ENCODE data around the gene LARP4B. TPM values are rescaled to one million over a fixed set of nuclear protein-coding genes. Genes with fewer than 3 reads are reported as not detected.

The LARP4B gene
- total RNA-seq, 1 donor: 13.6 TPM

GRCh38 chr10:811379-812175 is 119.9 kb downstream of the LARP4B start:
- H3K9me3 ChIP-seq (ENCODE audit: low read depth, low read length): no peaks in the 10 kb centered on the region
- no peak overlapping the region for H3K4me3 ChIP-seq (ENCODE audit: low read length)
- H3K27me3 ChIP-seq (ENCODE audit: insufficient read depth, low read length): no peaks in the 10 kb centered on the region
- no peaks in the 10 kb centered on the region for H3K4me1 ChIP-seq (ENCODE audit: insufficient read depth, low read length)

DNA sequence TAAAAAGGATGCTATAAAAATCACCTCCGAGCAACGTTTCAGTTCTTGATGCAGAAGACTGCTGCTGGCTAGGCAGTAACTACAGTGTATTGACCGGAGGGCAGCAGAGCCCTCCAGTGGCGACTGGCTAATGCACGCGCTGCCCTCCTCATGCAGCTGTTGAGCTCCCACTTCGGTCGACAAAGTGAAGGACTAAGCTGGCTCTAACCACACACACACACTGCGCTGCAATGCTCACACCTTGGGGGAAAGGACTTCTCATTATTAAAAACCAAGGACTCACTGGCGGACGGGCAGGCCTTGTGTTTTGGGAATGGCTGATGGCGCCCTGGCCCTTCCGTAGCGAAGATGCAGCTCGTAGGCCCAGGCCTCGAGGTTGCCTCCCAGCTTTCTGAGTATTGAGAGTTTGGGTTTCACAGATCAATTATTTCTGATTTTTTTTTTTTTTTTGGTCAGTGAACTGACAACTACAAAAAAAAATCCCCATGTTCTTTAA is 121.1 kb downstream of the LARP4B start:
- Histone ChIP-seq H3K4me1 (ENCODE audit: insufficient read depth, low read length) (peaks cover under 1% of the 10 kb centered on the region), H3K4me3 (ENCODE audit: low read length) (no peak overlapping the region), H3K27me3 (ENCODE audit: insufficient read depth, low read length) (no peaks in the 10 kb centered on the region), H3K9me3 (ENCODE audit: low read depth, low read length) (no peaks in the 10 kb centered on the region)

DNA sequence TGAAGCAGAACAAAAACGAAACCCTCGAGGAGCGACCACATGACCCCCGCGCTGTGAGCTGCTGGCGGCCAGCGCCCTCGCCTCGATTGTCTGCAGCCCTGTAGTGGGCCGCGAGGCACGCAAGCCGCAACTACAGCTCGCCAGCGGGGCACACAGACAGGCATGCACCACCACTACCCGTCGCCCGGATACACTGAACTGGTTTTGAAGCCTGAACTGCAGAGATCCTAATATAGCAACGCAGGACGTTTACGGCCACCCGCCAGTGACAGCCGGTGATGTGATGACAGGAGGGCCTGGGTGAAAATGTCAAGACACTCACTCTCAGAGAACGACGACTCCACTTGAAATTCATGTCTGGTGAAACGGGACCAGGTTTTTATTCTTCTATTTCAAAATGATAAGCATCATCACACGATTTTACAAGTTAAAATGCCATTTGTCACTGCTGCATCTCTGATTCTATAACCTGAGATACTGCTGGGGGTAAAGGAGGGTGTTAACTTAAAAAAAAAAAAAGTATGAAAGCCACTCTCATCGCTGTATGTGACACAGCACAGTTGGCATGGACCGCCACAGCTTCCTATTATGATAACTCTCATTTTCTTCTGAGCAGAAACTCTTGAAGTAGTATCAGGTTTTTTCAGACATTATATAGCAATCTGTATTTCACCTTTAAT is 121.7 kb downstream of the LARP4B start:
- Histone ChIP-seq H3K4me1 (ENCODE audit: insufficient read depth, low read length) (peaks cover 6% of the 10 kb centered on the region), H3K9me3 (ENCODE audit: low read depth, low read length) (no peaks in the 10 kb centered on the region), H3K4me3 (ENCODE audit: low read length) (no peak overlapping the region), H3K27me3 (ENCODE audit: insufficient read depth, low read length) (no peaks in the 10 kb centered on the region)

GRCh38 chr10:807958-808353 is 123.5 kb downstream of the LARP4B start:
- H3K4me1 ChIP-seq (ENCODE audit: insufficient read depth, low read length): peaks cover 15% of the 10 kb centered on the region
- H3K4me3 ChIP-seq (ENCODE audit: low read length): no peak overlapping the region
- H3K27me3 ChIP-seq (ENCODE audit: insufficient read depth, low read length): no peaks in the 10 kb centered on the region
- no peaks in the 10 kb centered on the region for H3K9me3 ChIP-seq (ENCODE audit: low read depth, low read length)

- H3K9me3 ChIP-seq (ENCODE audit: low read depth, low read length): no peaks in the 10 kb centered on the region
- H3K4me3 ChIP-seq (ENCODE audit: low read length): no peak overlapping the region
- no peaks in the 10 kb centered on the region for H3K27me3 ChIP-seq (ENCODE audit: insufficient read depth, low read length)
- H3K4me1 ChIP-seq (ENCODE audit: insufficient read depth, low read length): peaks cover 15% of the 10 kb centered on the region
These were observed 124.1 kb downstream of the LARP4B start for GRCh38 chr10:807163-807957.

DNA sequence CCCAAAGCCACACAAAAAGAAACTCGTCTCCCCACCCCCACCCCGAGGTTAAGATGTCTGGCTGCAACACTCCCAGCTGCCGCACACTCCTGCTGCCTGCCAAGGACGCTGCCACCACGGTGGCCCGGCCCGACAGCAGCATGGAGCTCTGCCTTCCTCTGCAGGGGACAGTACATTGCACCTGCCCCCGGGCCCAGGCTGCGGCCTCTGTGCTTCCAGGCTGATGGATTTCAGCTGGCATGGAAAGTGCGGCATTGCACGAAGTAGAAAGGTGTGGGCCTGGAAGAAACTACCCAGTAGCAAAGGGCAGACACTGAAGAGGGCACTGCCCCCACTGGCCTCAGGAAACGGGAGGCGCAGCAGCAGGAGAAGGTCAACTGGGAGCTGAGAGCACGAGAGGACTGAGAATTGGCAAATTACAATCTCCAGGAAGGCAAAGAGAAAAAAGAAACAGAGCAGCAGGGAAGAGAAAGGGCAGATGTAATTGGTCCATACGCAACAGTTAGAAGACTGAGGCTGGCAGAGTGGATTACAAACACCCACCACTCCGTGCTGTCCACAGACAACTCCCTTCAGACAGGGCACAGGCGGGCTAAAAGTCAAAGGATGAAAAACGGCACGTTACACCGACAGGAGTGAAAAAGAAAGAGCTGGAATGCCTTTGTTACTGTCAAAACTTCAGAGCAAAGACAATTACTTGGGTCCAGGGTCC is 124.9 kb downstream of the LARP4B start:
- no peaks in the 10 kb centered on the region for H3K9me3 ChIP-seq (ENCODE audit: low read depth, low read length)
- H3K4me1 ChIP-seq (ENCODE audit: insufficient read depth, low read length): peaks cover 15% of the 10 kb centered on the region
- H3K4me3 ChIP-seq (ENCODE audit: low read length): no peak overlapping the region
- H3K27me3 ChIP-seq (ENCODE audit: insufficient read depth, low read length): no peaks in the 10 kb centered on the region

DNA sequence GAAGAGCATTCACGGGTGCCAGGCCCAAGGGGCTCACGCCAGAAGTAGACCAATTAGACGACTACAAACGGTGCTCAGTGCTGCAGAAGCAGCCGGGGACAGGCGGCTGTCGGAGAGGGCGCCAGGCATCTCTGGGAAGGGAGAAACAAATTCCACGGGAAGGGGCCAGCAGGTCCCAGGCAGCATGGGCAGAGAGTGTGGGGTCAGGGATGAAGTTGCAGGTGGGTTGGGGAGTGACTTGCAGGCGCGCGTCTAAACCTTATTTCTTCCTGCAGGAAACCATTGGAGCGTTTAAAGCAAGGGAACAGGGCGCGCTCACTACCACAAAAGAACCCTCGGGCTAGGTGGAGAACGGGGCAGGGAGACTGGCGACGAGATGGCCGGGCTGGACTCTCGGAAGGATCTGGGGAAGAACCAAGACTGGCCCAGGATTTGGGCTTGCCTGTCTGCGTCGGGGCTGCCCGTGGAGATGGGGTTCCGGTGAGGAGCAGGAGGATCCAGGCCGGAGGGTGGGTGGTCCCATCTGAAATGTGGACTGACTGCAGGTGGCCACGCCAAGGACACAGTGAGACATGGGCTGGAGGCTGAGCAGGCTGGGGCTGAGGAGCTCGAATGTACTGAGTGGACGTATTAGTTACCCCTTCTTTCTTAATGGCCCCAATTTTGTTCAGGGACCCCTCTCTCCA is 125.7 kb downstream of the LARP4B start:
- Histone ChIP-seq H3K4me3 (ENCODE audit: low read length) (no peak overlapping the region), H3K27me3 (ENCODE audit: insufficient read depth, low read length) (no peaks in the 10 kb centered on the region), H3K4me1 (ENCODE audit: insufficient read depth, low read length) (peaks cover 15% of the 10 kb centered on the region), H3K9me3 (ENCODE audit: low read depth, low read length) (no peaks in the 10 kb centered on the region)

- Histone ChIP-seq H3K27me3 (ENCODE audit: insufficient read depth, low read length) (no peaks in the 10 kb centered on the region), H3K4me1 (ENCODE audit: insufficient read depth, low read length) (peaks cover 15% of the 10 kb centered on the region), H3K4me3 (ENCODE audit: low read length) (no peak overlapping the region), H3K9me3 (ENCODE audit: low read depth, low read length) (no peaks in the 10 kb centered on the region)
These were observed 126.5 kb downstream of the LARP4B start for GRCh38 chr10:804787-805619.

GRCh38 chr10:804191-804781 is 127.2 kb downstream of the LARP4B start:
- Histone ChIP-seq H3K4me1 (ENCODE audit: insufficient read depth, low read length) (peaks cover 15% of the 10 kb centered on the region), H3K4me3 (ENCODE audit: low read length) (no peak overlapping the region), H3K27me3 (ENCODE audit: insufficient read depth, low read length) (no peaks in the 10 kb centered on the region), H3K9me3 (ENCODE audit: low read depth, low read length) (no peaks in the 10 kb centered on the region)

GRCh38 chr10:803041-803741 is 128.3 kb downstream of the LARP4B start:
- Histone ChIP-seq H3K4me1 (ENCODE audit: insufficient read depth, low read length) (peaks cover 15% of the 10 kb centered on the region), H3K4me3 (ENCODE audit: low read length) (no peak overlapping the region), H3K9me3 (ENCODE audit: low read depth, low read length) (no peaks in the 10 kb centered on the region), H3K27me3 (ENCODE audit: insufficient read depth, low read length) (no peaks in the 10 kb centered on the region)

GRCh38 chr10:802506-802905 is 129.0 kb downstream of the LARP4B start:
- no peak overlapping the region for H3K4me3 ChIP-seq (ENCODE audit: low read length)
- H3K9me3 ChIP-seq (ENCODE audit: low read depth, low read length): no peaks in the 10 kb centered on the region
- H3K27me3 ChIP-seq (ENCODE audit: insufficient read depth, low read length): no peaks in the 10 kb centered on the region
- peaks cover 15% of the 10 kb centered on the region for H3K4me1 ChIP-seq (ENCODE audit: insufficient read depth, low read length)

GRCh38 chr10:797179-797578 is 134.3 kb downstream of the LARP4B start:
- Histone ChIP-seq H3K4me3 (ENCODE audit: low read length) (no peak overlapping the region), H3K9me3 (ENCODE audit: low read depth, low read length) (no peaks in the 10 kb centered on the region), H3K27me3 (ENCODE audit: insufficient read depth, low read length) (no peaks in the 10 kb centered on the region), H3K4me1 (ENCODE audit: insufficient read depth, low read length) (no peaks in the 10 kb centered on the region)

DNA sequence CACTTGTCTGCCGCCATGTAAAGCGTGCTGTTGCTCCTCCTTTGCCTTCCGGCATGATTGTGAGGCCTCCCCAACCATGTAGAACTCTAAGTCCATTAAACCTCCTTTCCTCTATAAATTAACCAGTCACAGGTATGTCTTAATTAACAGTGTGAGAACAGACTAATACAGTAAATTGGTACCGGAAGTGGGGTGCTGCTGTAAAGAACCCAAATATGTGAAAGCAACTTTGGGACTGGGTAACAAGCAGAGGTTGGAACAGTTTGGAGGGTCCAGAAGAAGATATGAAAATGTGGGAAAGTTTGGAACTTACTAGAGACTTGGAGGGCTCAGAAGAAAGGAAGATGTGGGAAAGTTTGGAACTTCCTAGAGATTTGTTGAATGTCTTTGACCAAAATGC is 135.3 kb downstream of the LARP4B start:
- Histone ChIP-seq H3K27me3 (ENCODE audit: insufficient read depth, low read length) (no peaks in the 10 kb centered on the region), H3K4me1 (ENCODE audit: insufficient read depth, low read length) (no peaks in the 10 kb centered on the region), H3K4me3 (ENCODE audit: low read length) (no peak overlapping the region), H3K9me3 (ENCODE audit: low read depth, low read length) (no peaks in the 10 kb centered on the region)

Measured in mononuclear cell (primary cell).